HG02981 (cell line): ENCODE data around the gene PUS7.
"Not testable (repeated sequence)": the region's sequence is repeated elsewhere in the genome, so short reads cannot be mapped to it uniquely, and the experiment has no call there.

Experiments
- ATAC-seq: cut with Tn5 transposase; IDR thresholded peaks from one replicate; pipeline ENCODE4 v1.9.1; 2021; ENCODE audit warnings: mild to moderate bottlenecking, moderate library complexity; ENCODE audit not compliant: unreplicated experiment

The PUS7 gene

DNA sequence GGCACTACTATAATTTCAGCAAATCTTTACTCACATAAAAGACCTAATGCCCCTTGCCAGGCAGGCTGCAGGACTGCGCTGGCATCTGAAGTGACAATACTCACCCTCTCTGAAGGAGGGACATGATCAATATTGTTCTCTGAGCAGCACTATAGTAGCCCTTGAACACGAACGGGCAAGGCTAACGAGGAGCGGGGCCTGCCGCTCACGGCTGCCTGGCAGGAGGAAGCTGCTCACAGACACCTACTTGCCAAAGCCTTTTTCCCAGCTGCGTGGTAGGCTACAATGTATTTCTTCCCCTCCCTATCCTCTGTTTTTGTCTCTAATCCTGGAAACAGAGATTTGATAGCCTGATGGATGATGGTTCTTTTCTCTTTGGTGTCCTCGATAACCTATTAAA, 19.9 kb downstream of the PUS7 start:
- no peak for ATAC-seq

GRCh38 chr7:105497016-105497415, 25.1 kb downstream of the PUS7 start:
- ATAC-seq, result no peak

GRCh38 chr7:105496521-105496920, 25.6 kb downstream of the PUS7 start:
- ATAC-seq, result no peak

DNA sequence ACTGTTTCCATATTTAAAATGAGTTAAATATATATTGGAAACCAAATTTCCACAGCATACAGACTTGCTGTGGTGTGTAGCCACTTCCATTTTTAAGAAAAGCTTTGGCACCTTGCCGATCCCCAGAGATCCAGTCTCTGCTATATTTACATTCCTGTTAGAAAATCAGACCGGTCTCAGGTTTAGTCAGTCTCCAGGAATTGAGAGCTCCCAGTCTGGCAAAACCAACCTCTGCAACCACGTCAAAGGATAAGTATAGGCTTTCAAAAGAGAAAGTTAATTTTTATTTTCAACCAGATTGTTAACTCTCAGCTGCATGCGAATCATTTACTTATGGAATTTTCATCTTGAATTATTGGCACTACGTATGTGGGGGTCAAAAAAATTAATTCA, 28.2 kb downstream of the PUS7 start:
- ATAC-seq, result no peak

GRCh38 chr7:105493196-105493922, 28.7 kb downstream of the PUS7 start:
- ATAC-seq, result no peak

DNA sequence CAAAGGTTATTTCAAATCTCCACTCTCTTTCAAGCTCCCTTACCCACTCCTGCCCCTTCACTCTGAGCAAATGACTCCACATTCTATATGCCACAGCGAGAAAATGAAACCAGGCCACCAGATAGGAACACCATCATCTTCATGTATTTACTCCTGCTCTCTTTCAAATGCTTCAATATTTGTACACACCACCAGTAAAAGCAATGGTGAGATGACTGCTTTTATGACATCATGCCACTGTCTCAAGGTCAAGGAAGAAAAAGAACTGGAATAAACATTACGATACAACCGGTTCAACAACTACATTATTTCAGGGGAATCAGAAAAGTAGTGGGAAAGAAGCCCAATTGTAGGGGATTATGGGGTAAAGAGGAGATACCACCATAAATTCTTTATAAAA, 32.7 kb downstream of the PUS7 start:
- ATAC-seq, result no peak

GRCh38 chr7:105487579-105488571, 34.2 kb downstream of the PUS7 start:
- no peak for ATAC-seq

GRCh38 chr7:105480931-105481330, 41.1 kb downstream of the PUS7 start:
- ATAC-seq, result no peak

DNA sequence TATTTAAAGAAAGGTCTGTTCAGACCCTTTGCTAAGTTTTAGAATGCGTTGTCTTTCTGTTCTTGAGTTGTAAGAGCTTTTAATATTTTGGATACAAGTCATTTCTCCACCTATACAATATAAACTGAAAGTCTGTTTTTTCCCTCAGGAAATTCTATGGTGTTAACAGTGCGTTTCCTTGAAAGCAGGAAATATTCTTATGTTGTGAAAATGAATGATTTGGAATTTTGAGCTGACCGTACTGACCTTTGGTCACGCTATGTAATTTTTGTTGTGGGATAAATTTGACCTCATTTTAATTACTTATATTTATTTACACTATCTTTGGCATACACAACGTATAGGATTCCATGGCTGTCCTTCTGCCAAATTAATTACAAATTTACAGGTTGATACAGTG, 43.5 kb downstream of the PUS7 start:
- ATAC-seq, result no peak

DNA sequence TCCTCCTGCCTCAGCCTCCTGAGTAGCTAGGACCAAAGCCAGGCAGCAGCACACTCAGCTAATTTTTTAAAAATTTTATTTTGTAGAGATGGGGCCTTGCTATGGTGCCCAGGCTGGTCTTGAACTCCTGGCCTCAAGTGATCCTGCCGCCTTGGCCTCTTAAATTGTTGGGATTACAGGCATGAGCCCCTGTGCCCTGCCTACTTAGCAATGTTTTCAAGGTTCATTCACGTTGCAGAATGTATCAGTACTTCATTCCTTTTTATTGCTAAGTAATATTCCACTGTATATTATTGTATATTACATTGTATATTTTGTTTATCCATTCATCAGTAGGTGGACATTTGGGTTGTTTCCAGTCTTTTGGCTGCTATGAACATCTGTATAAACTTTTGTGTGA, 44.2 kb downstream of the PUS7 start:
- ATAC-seq, result no peak

GRCh38 chr7:105474045-105474444, 48.0 kb downstream of the PUS7 start:
- ATAC-seq, result no peak

- no peak for ATAC-seq
Measured at GRCh38 chr7:105473163-105473562, 48.9 kb downstream of the PUS7 start.

- ATAC-seq, result no peak
Measured at GRCh38 chr7:105470846-105471245, 51.2 kb downstream of the PUS7 start.

DNA sequence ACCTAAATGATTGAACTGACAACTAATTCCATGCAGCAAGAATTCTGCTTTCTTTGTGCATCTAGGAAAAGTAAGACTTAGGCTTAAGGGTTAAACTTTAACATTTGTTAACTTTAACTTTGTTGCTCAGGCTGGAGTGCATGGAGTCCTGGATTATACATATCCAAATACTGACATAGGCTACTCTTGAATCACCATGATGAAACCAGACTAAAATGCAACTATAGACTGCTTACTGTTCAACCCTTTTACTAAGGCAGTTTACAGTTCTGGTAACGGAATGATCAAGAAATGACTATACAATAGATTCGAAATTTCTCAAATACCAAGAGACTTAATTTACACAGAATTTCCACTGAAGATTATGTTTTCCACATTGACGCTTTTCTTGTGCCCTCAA, 52.0 kb downstream of the PUS7 start:
- no peak for ATAC-seq

GRCh38 chr7:105462765-105463420, 59.2 kb downstream of the PUS7 start:
- no peak for ATAC-seq

GRCh38 chr7:105461518-105461917, 60.6 kb downstream of the PUS7 start:
- ATAC-seq, result no peak

DNA sequence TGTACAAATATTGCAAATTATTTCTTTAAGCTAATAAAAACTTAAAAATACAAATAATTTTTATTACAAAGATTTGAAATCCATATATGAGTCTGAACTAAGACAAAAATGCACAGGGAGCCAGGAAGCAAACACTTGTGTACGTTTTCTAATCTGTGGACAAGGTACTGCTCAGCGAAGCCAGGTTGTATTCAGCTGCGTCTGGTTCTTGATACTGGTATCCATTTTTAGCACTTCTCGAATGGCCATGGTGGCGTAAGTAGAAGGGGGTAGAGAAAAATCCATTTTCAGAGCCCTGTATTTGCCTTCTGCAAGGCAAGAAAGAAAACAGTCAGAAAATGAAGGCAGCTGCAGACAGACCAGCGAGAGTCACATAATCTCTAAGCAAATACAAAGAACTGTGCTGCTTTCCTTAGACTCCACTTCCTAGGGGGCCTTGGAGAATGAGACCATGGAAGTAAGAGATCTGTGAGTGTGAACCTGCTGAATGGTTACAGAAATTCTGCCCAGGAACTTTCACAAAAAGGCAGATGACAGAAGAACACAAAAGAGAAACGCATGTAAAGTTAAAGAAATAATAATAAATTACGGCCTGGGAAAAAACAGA, 64.3 kb downstream of the PUS7 start:
- no peak for ATAC-seq

- ATAC-seq, result no peak
Measured at GRCh38 chr7:105454921-105455320, 67.2 kb downstream of the PUS7 start.

DNA sequence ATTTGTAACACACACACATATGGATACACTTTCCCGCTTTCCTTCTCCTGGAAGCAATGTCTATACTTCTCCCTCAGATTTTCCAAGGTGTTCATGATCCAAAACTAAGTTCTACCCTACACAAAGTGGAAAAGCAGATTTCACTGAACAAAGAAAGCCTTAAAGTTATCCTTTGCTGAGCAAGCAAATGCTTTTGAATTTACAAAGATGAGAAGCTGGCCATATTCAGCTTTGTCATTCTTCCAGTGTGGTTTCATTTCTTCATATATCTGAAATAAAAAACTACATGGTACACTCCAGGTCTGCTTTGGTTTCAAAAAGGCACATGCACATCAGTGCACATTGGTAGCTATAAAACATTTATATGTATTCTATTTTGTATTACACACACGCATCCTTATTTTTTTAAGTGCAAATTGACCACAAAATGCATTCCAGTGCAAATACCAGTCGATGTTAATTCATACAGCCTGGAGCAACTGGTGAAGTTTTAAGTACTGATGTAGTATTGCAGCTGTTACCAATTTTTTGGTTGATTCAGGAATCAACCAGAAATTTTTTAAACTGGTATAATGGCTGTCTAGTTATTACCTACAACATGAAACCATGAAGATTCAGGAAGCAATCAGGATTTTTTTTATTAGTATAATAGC, 67.8 kb downstream of the PUS7 start:
- ATAC-seq, result no peak

DNA sequence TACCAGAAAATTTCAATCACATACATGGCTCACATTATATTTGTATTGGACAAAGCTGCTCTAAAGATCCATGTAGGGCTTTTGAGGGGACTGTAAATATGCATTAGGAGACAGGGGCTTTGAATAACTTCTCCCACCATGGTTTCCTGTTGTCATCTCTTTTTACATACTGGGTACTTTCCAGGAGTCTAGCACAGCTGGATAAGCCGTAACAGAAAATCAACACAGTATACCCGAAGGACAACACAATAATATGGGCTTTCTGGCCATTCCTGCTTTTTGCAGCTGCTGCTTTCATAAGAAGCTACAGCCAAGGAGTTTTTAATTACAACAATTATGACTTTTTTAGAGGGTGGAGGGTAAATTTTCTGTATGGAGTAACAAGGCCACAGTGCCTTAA, 70.0 kb downstream of the PUS7 start:
- ATAC-seq, result no peak

DNA sequence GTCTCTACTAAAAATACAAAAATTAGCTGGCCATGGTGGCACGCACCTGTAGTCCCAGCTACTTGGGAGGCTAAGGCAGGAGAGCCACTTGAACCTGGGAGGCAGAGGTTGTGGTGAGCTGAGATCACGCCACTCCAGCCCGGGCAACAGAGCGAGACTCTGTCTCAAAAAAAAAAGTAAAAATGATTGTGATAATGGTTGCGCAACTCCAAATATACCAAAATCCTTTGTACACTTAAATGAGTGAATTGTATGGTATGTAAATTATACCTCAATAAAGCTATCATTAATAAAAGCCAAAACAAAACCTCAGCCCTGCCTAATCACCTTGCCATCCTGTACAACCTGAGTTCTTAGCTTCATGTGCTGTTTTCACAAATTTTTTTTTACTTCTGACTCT, 71.2 kb downstream of the PUS7 start:
- not testable (repeated sequence) for ATAC-seq
